Measurements from ENCODE around the gene AMPH.

The AMPH gene

GRCh38 chr7:38630720-38631673 is at the start of gene AMPH:
Gene AMPH, minus strand, starts transcription at chr7:38631373. Its CDS starts 22 bp downstream, at chr7:38631351.
- DNase-seq (ENCODE audit: low spot score), result no peak

GRCh38 chr7:38679419-38679818 is 48.2 kb upstream of the AMPH start:
- DNase-seq (ENCODE audit: low spot score), result no peak

GRCh38 chr7:38678698-38679054 is 47.5 kb upstream of the AMPH start:
- no peak for DNase-seq (ENCODE audit: low spot score)

- DNase-seq (ENCODE audit: low spot score), result no peak
These were observed 47.0 kb upstream of the AMPH start for GRCh38 chr7:38677981-38678697.

- DNase-seq (ENCODE audit: low spot score), result no peak
These were observed 44.4 kb upstream of the AMPH start for GRCh38 chr7:38675494-38676106.

- DNase-seq (ENCODE audit: low spot score), result no peak
These were observed 43.3 kb upstream of the AMPH start for GRCh38 chr7:38674513-38674912.

- no peak for DNase-seq (ENCODE audit: low spot score)
These were observed 42.6 kb upstream of the AMPH start for GRCh38 chr7:38673795-38674194.

GRCh38 chr7:38671911-38672905 is 41.0 kb upstream of the AMPH start:
- no peak for DNase-seq (ENCODE audit: low spot score)

- DNase-seq (ENCODE audit: low spot score), result no peak
These were observed 38.9 kb upstream of the AMPH start for GRCh38 chr7:38669965-38670520.

- no peak for DNase-seq (ENCODE audit: low spot score)
These were observed 33.8 kb upstream of the AMPH start for GRCh38 chr7:38664972-38665371.

- peak; percentile 43 for DNase-seq (ENCODE audit: low spot score)
These were observed 29.4 kb upstream of the AMPH start for GRCh38 chr7:38660427-38661099.

- no peak for DNase-seq (ENCODE audit: low spot score)
These were observed 28.8 kb upstream of the AMPH start for GRCh38 chr7:38659931-38660330.

- no peak for DNase-seq (ENCODE audit: low spot score)
These were observed 27.7 kb upstream of the AMPH start for GRCh38 chr7:38658921-38659320.

GRCh38 chr7:38656968-38657367 is 25.8 kb upstream of the AMPH start:
- DNase-seq (ENCODE audit: low spot score), result no peak

- no peak for DNase-seq (ENCODE audit: low spot score)
These were observed 24.9 kb upstream of the AMPH start for GRCh38 chr7:38655833-38656774.

GRCh38 chr7:38637957-38638356 is 6.8 kb upstream of the AMPH start:
- no peak for DNase-seq (ENCODE audit: low spot score)

GRCh38 chr7:38632411-38632810 is 1.2 kb upstream of the AMPH start:
- no peak for DNase-seq (ENCODE audit: low spot score)

GRCh38 chr7:38629651-38630510 is 1.3 kb downstream of the AMPH start:
- DNase-seq (ENCODE audit: low spot score), result no peak

Measured in CD4-positive, alpha-beta T cell treated with Interleukin-15 for 4 hours (primary cell).